Measurements from ENCODE around the gene UPK3B.
"Not testable (repeated sequence)": the region's sequence is repeated elsewhere in the genome, so short reads cannot be mapped to it uniquely, and the experiment has no call there.

GRCh38 chr7:76485822-76486610 is 24.3 kb upstream of the UPK3B start:
- TF ChIP-seq CTCF (conservative IDR thresholded peaks at IDR 0.05; ENCODE audit: low read length); EZH2phosphoT487 (IDR thresholded peaks at IDR 0.05; ENCODE audit: borderline replicate concordance, low read depth, low read length): not testable (repeated sequence)

Measured in OCI-LY7 (cell line).